Glutamatergic neuron (in vitro differentiated cells): ENCODE measurements around the gene HYOU1. TPM values are rescaled to one million over a fixed set of nuclear protein-coding genes. Genes with fewer than 3 reads are reported as not detected.

Experiments
- DNase-seq: peaks from one replicate; pipeline ENCODE4 v3.0.0; 2022
- H3K27ac Mint-ChIP-seq: one replicate; pipeline ENCODE4 v1.8.0; 2020; ENCODE audit warnings: mild to moderate bottlenecking, mixed read lengths, inconsistent platforms; ENCODE audit not compliant: unreplicated experiment
- H3K27me3 Mint-ChIP-seq: one replicate; pipeline ENCODE4 v1.8.0; 2020; ENCODE audit warnings: mild to moderate bottlenecking, moderate library complexity, mixed read lengths, inconsistent platforms; ENCODE audit not compliant: unreplicated experiment
- H3K36me3 Mint-ChIP-seq: one replicate; pipeline ENCODE4 v1.8.0; 2020; ENCODE audit warnings: mild to moderate bottlenecking, mixed read lengths, inconsistent platforms; ENCODE audit not compliant: unreplicated experiment
- H3K4me1 Mint-ChIP-seq: one replicate; pipeline ENCODE4 v1.8.0; 2020; ENCODE audit warnings: mild to moderate bottlenecking, low read depth, mixed read lengths, inconsistent platforms; ENCODE audit not compliant: unreplicated experiment
- H3K4me3 Mint-ChIP-seq: one replicate; pipeline ENCODE4 v1.8.0; 2020; ENCODE audit warnings: mild to moderate bottlenecking, mixed read lengths, inconsistent platforms; ENCODE audit not compliant: unreplicated experiment
- H3K9me3 Mint-ChIP-seq: one replicate; pipeline ENCODE4 v1.8.0; 2020; ENCODE audit warnings: mild to moderate bottlenecking, moderate library complexity, mixed read lengths, inconsistent platforms; ENCODE audit not compliant: unreplicated experiment
- total RNA-seq: library from RNA; stranded (reverse); fragmentation: NEBNext Ultra II Directional; extraction: Animal tissue kit (Norgen Biotek cat#: 25700); gene quantifications from one replicate; pipeline ENCODE4 v1.2.1, GENCODE V29; 2021; ENCODE audit not compliant: unreplicated experiment
- TF ChIP-seq, protein P1 (sequence below): fragments of 200-600 bp; sonication (generic); IDR thresholded peaks from one replicate; pipeline ENCODE4 v1.5.0; 2021; ENCODE audit not compliant: partially characterized antibody, unreplicated experiment

The HYOU1 gene
- total RNA-seq, 1 donor from 2014 or later, result 193 TPM

- H3K27me3 Mint-ChIP-seq, result peaks cover 5% of the 10 kb centered on the region
- TF ChIP-seq, protein P1, sequence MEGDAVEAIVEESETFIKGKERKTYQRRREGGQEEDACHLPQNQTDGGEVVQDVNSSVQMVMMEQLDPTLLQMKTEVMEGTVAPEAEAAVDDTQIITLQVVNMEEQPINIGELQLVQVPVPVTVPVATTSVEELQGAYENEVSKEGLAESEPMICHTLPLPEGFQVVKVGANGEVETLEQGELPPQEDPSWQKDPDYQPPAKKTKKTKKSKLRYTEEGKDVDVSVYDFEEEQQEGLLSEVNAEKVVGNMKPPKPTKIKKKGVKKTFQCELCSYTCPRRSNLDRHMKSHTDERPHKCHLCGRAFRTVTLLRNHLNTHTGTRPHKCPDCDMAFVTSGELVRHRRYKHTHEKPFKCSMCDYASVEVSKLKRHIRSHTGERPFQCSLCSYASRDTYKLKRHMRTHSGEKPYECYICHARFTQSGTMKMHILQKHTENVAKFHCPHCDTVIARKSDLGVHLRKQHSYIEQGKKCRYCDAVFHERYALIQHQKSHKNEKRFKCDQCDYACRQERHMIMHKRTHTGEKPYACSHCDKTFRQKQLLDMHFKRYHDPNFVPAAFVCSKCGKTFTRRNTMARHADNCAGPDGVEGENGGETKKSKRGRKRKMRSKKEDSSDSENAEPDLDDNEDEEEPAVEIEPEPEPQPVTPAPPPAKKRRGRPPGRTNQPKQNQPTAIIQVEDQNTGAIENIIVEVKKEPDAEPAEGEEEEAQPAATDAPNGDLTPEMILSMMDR, result no peak
- H3K27ac Mint-ChIP-seq, result peak overlapping the region; percentile 34
- H3K4me3 Mint-ChIP-seq, result peak overlapping the region; percentile 86
- H3K9me3 Mint-ChIP-seq, result peaks cover 3% of the 10 kb centered on the region
- no peak for DNase-seq
- H3K36me3 Mint-ChIP-seq, result no peaks in the 10 kb centered on the region
- peaks cover 11% of the 10 kb centered on the region for H3K4me1 Mint-ChIP-seq
Measured at GRCh38 chr11:119029340-119030028, 27.5 kb downstream of the HYOU1 start.

DNA sequence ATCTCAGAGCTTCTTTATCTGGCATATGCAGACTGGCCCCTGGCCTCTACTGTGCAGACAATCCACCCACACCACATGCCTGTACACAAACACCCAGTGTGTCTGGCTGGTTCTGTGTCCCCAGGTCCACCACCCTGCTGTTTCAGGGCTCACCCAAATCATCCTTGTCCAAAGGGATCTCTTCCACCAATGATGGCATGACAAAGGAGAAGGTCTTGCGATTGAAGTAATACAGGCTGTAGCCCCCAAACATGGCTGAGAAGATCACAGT, 28.0 kb downstream of the HYOU1 start:
- Mint-ChIP-seq H3K27me3 (peaks cover 5% of the 10 kb centered on the region), H3K9me3 (peaks cover 3% of the 10 kb centered on the region), H3K27ac (peak overlapping the region; percentile 33), H3K4me3 (peak overlapping the region; percentile 86), H3K36me3 (no peaks in the 10 kb centered on the region), H3K4me1 (peaks cover 11% of the 10 kb centered on the region)
- no peak for DNase-seq
- TF ChIP-seq, protein P1, result no peak

GRCh38 chr11:119028346-119029068, 28.5 kb downstream of the HYOU1 start:
- H3K36me3 Mint-ChIP-seq, result no peaks in the 10 kb centered on the region
- H3K27me3 Mint-ChIP-seq, result peaks cover 5% of the 10 kb centered on the region
- peaks cover 11% of the 10 kb centered on the region for H3K4me1 Mint-ChIP-seq
- no peak for DNase-seq
- peak overlapping the region; percentile 86 for H3K4me3 Mint-ChIP-seq
- TF ChIP-seq, protein P1, result no peak
- peaks cover 3% of the 10 kb centered on the region for H3K9me3 Mint-ChIP-seq
- peak overlapping the region; percentile 33 for H3K27ac Mint-ChIP-seq

DNA sequence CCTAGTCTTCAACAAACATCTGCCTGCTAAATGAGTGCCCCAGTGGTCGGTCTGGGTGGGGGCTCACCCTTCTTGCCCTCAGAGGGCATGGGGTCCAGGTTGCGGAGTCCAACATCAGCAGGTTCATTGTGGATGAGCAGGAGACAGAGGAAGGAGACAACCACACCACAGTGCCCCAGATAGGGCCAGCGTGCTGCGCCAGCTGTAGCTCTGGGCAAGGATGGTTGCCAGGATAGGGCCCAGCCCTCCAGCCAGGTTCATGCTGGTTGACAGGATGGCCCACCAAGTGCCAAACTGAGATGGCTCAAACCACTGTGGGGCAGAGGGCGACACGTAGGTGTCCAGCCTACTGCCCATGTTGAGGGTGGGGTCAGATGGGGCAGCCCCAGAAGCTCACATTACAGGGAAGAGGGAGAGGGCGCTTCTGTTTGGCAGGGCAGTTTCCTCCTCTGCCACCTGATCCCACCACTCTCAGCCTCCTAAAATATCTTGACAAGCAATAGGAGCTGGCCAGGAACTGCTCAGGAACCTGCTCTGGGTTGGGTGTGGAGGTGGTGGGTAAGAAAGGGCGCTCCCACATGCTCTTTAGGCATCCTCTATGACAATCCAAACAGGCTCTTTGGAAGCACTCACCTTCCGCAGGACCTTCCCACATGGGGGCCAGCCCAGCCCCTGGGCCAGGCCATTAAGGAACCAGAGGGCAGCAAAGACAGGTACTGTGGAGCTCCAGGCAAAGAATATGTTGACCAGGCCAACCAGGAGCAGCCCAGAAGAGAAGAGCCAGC, 29.3 kb downstream of the HYOU1 start:
- Mint-ChIP-seq H3K27ac (peak overlapping the region; percentile 33), H3K36me3 (no peaks in the 10 kb centered on the region), H3K4me3 (no peak overlapping the region), H3K9me3 (peaks cover 3% of the 10 kb centered on the region), H3K27me3 (peaks cover 5% of the 10 kb centered on the region), H3K4me1 (peaks cover 11% of the 10 kb centered on the region)
- no peak for DNase-seq
- TF ChIP-seq, protein P1, result no peak
